HepG2 (cell line): ENCODE results near the gene L3MBTL1. TPM values are rescaled to one million over a fixed set of nuclear protein-coding genes. Genes with fewer than 3 reads are reported as not detected.

Source experiments
- FOXO1 ChIP-seq: sonication (generic); formaldehyde crosslinking; IDR thresholded peaks from 2 replicates; pipeline ENCODE4 v1.4.0; 2020; ENCODE audit warnings: missing genetic modification reagents
- MIER3 ChIP-seq: IDR thresholded peaks from 2 replicates; pipeline ENCODE4 v1.6.1; 2016; ENCODE audit warnings: missing compliant biosample characterization, borderline replicate concordance
- NCOA2 ChIP-seq: sonication (generic); formaldehyde crosslinking; IDR thresholded peaks from 2 replicates; pipeline ENCODE4 v1.8.0; 2022; ENCODE audit warnings: inconsistent platforms
- PLRG1 ChIP-seq: fragments of 450-650 bp; conservative IDR thresholded peaks from 2 replicates; pipeline ENCODE4 v1.6.1; 2016
- SOX5 ChIP-seq: IDR thresholded peaks from 2 replicates; pipeline ENCODE4 v1.6.1; 2016; ENCODE audit warnings: borderline replicate concordance
- SP4 ChIP-seq: sonication (generic); formaldehyde crosslinking; IDR thresholded peaks from 2 replicates; pipeline ENCODE4 v1.8.1; 2023; ENCODE audit warnings: mild to moderate bottlenecking, missing genetic modification reagents
- ZNF235 ChIP-seq: sonication (generic); formaldehyde crosslinking; IDR thresholded peaks from 2 replicates; pipeline ENCODE4 v1.8.1; 2023; ENCODE audit warnings: mild to moderate bottlenecking, missing genetic modification reagents, borderline replicate concordance
- ZNF720 ChIP-seq: sonication (generic); formaldehyde crosslinking; IDR thresholded peaks from 2 replicates; pipeline ENCODE4 v1.4.0; 2020; ENCODE audit warnings: missing genetic modification reagents
- ZNF776 ChIP-seq: sonication (generic); formaldehyde crosslinking; IDR thresholded peaks from 2 replicates; pipeline ENCODE4 v1.4.0; 2020; ENCODE audit warnings: mild to moderate bottlenecking, missing genetic modification reagents
- ZNF788 ChIP-seq: sonication (generic); formaldehyde crosslinking; IDR thresholded peaks from 2 replicates; pipeline ENCODE4 v1.5.0; 2020; ENCODE audit warnings: mild to moderate bottlenecking, missing genetic modification reagents, borderline replicate concordance
- polyA plus RNA-seq, 8 experiments: library from polyadenylated mRNA; depleted of rRNA in 3 of 8; stranded (reverse) in 7 of 8; unstranded in 1 of 8; fragments of >200 nt; fragmentation: Illumina TruSeq in 4 of 8; extraction: Trizol in 4 of 8; gene quantifications; 2 replicates each; pipeline versions ENCODE4 v1.2.1 to v1.2.3, GENCODE V29; 2011 to 2016; ENCODE audit warnings: low read depth in 4 of 8, missing spikeins in 1 of 8, mixed read lengths in 1 of 8; ENCODE audit not compliant: insufficient read depth in 1 of 8
- total RNA-seq, 5 experiments: library from RNA; depleted of rRNA; stranded (reverse); fragments of >200 nt; fragmentation: Illumina TruSeq; extraction: Trizol; gene quantifications; 2 replicates each; pipeline ENCODE4 v1.2.3, GENCODE V29; 2016; ENCODE audit warnings: low read depth in 1 of 5
- TF ChIP-seq, protein P1 (sequence below): sonication (generic); formaldehyde crosslinking; IDR thresholded peaks from 2 replicates; pipeline ENCODE4 v1.5.1; 2020; ENCODE audit warnings: missing genetic modification reagents, mild to moderate bottlenecking, borderline replicate concordance
- TF ChIP-seq, protein P2 (sequence below): IDR thresholded peaks from 2 replicates; pipeline ENCODE4 v1.6.1; 2016
- TF ChIP-seq, protein P3 (sequence below): sonication (generic); formaldehyde crosslinking; IDR thresholded peaks from 2 replicates; pipeline ENCODE4 v1.4.0; 2020; ENCODE audit warnings: mild to moderate bottlenecking, missing genetic modification reagents
- TF ChIP-seq, protein P4 (sequence below): IDR thresholded peaks from 2 replicates; pipeline ENCODE4 v1.6.1; 2016; ENCODE audit warnings: missing compliant biosample characterization, missing genetic modification reagents, borderline replicate concordance

Gene L3MBTL1
- total and polyA plus RNA-seq, 2 of the 13 experiments (the other 11 are each of a cell fraction or from before 2014, with no cell fraction given), result 9.0 to 17.8 TPM

DNA sequence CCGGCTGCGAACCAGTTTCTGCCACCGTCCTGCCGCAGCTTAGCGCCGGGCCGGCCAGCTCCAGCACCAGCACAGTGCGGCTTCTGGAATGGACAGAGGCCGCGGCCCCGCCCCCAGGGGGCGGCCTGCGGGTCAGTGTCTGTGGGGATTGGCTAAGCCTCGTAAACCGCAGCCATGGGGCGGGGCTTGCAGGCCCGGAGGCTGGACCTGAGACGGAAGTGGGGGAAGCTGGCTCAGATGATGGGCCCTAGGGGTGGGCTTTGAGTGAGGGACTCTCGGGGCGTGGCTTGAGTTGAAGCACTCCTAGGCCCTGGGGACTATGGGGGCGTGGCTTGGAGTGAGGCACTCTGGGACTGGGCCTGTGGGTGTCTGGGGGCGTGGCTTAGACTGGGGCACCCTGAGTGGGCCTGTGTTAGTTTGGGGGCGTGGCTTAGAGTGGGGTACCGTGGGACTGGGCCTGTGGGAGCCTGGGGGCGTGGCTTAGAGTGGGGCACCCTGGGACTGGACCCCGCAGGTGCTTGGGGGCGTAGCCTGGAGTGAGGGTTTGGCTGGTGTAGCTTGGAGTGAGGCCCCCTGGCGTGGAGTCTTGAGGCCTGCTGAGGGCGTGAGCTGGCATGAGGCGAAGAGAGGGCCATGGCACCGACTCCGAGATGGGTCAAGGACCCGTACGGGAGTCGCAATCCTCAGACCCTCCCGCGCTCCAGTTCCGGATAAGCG is 6.6 kb downstream of the L3MBTL1 start (continued):
- no peak for TF ChIP-seq MIER3
- TF ChIP-seq ZNF235 (CRISPR knock-in tag), result no peak
- TF ChIP-seq, protein P1, sequence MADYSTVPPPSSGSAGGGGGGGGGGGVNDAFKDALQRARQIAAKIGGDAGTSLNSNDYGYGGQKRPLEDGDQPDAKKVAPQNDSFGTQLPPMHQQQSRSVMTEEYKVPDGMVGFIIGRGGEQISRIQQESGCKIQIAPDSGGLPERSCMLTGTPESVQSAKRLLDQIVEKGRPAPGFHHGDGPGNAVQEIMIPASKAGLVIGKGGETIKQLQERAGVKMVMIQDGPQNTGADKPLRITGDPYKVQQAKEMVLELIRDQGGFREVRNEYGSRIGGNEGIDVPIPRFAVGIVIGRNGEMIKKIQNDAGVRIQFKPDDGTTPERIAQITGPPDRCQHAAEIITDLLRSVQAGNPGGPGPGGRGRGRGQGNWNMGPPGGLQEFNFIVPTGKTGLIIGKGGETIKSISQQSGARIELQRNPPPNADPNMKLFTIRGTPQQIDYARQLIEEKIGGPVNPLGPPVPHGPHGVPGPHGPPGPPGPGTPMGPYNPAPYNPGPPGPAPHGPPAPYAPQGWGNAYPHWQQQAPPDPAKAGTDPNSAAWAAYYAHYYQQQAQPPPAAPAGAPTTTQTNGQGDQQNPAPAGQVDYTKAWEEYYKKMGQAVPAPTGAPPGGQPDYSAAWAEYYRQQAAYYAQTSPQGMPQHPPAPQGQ (CRISPR knock-in tag), result peak; percentile 93; the same call in 1 of the 2 replicates
- TF ChIP-seq, protein P2, sequence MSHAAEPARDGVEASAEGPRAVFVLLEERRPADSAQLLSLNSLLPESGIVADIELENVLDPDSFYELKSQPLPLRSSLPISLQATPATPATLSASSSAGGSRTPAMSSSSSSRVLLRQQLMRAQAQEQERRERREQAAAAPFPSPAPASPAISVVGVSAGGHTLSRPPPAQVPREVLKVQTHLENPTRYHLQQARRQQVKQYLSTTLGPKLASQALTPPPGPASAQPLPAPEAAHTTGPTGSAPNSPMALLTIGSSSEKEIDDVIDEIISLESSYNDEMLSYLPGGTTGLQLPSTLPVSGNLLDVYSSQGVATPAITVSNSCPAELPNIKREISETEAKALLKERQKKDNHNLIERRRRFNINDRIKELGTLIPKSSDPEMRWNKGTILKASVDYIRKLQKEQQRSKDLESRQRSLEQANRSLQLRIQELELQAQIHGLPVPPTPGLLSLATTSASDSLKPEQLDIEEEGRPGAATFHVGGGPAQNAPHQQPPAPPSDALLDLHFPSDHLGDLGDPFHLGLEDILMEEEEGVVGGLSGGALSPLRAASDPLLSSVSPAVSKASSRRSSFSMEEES, result no peak
- TF ChIP-seq, protein P3, sequence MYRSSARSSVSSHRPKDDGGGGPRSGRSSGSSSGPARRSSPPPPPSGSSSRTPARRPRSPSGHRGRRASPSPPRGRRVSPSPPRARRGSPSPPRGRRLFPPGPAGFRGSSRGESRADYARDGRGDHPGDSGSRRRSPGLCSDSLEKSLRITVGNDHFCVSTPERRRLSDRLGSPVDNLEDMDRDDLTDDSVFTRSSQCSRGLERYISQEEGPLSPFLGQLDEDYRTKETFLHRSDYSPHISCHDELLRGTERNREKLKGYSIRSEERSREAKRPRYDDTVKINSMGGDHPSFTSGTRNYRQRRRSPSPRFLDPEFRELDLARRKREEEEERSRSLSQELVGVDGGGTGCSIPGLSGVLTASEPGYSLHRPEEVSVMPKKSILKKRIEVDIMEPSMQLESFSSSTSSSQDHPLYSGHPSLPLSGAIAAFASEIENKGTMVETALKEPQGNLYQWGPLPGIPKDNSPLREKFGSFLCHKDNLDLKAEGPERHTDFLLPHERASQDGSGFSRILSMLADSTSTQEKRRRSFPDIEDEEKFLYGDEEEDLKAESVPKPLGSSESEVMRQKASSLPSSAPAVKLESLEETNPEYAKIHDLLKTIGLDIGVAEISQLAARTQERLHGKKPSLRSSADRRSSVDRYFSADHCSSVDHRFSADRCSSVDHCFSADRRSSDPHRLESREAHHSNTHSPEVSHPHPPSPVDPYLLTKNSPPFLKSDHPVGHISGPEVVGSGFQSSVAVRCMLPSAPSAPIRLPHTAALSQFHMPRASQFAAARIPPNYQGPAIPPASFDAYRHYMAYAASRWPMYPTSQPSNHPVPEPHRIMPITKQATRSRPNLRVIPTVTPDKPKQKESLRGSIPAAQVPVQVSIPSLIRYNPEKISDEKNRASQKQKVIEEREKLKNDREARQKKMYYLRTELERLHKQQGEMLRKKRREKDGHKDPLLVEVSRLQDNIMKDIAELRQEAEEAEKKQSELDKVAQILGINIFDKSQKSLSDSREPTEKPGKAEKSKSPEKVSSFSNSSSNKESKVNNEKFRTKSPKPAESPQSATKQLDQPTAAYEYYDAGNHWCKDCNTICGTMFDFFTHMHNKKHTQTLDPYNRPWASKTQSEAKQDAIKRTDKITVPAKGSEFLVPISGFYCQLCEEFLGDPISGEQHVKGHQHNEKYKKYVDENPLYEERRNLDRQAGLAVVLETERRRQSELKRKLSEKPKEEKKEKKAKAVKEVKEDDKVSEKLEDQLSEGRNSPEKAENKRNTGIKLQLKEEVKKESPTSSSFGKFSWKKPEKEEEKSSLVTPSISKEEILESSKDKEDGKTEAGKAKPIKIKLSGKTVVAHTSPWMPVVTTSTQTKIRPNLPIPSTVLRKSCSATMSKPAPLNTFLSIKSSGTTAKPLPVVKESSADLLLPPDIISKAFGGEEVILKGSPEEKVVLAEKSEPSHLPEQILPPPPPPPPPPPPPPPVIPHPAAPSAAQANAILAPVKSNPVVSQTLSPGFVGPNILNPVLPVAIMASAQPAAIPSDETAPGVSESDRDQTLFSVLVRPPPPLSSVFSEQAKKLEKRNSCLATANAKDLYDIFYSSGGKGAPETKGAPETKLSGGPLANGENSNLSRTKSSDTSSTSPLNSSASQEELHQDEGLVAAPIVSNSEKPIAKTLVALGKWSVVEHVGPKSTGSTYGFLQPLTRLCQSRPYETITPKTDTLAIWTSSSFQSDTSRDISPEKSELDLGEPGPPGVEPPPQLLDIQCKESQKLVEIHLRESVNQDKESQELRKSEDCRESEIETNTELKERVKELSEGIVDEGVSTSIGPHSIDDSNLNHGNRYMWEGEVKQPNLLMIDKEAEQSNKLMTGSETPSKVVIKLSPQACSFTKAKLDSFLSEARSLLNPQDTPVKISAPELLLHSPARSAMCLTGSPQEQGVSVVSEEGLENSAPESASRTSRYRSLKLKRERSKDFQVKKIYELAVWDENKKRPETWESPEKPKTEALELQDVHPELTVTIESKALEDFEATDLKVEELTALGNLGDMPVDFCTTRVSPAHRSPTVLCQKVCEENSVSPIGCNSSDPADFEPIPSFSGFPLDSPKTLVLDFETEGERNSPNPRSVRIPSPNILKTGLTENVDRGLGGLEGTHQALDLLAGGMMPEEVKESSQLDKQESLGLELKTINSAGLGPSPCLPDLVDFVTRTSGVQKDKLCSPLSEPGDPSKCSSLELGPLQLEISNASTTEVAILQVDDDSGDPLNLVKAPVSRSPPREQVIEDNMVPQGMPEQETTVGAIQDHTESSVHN (CRISPR knock-in tag), result no peak; the same call in 1 of the 2 replicates
- TF ChIP-seq, protein P4, sequence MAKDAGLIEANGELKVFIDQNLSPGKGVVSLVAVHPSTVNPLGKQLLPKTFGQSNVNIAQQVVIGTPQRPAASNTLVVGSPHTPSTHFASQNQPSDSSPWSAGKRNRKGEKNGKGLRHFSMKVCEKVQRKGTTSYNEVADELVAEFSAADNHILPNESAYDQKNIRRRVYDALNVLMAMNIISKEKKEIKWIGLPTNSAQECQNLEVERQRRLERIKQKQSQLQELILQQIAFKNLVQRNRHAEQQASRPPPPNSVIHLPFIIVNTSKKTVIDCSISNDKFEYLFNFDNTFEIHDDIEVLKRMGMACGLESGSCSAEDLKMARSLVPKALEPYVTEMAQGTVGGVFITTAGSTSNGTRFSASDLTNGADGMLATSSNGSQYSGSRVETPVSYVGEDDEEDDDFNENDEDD (CRISPR knock-in tag), result peak; percentile 30; the same call in 1 of the 2 replicates
- TF ChIP-seq SP4 (CRISPR knock-in tag), result peak; percentile 95
- peak; percentile 53; the same call in 1 of the 2 replicates for TF ChIP-seq ZNF788 (CRISPR knock-in tag)
- TF ChIP-seq SOX5 (CRISPR knock-in tag), result 0 out of 2 replicates have a peak, but pooled peaks have one; percentile 28
- TF ChIP-seq PLRG1, result no peak
- peak; percentile 7; the same call in 1 of the 2 replicates for TF ChIP-seq ZNF776
- no peak for TF ChIP-seq NCOA2 (CRISPR knock-in tag)
- no peak for TF ChIP-seq ZNF720 (CRISPR knock-in tag)
- peak; percentile 12; the same call in 1 of the 2 replicates for TF ChIP-seq FOXO1 (CRISPR knock-in tag)
